Cardiac muscle cell (in vitro differentiated cells and primary cell): ENCODE results near the gene TOPORS. TPM values are rescaled to one million over a fixed set of nuclear protein-coding genes. Genes with fewer than 3 reads are reported as not detected.

Experiments
- DNase-seq, 2 donors: peaks; one replicate each; pipeline versions ENCODE4 v3.0.0 to v3.0.0-alpha.2; 2010 to 2017; ENCODE audit warnings: low read depth in 1 of 2, low spot score in 1 of 2
- H3K27ac ChIP-seq: fragments of 200-600 bp; sonication (generic); 2 replicates; pipeline ENCODE4 v1.5.1; 2016
- H3K27me3 ChIP-seq: fragments of 200-600 bp; sonication (generic); 2 replicates; pipeline ENCODE4 v1.6.0; 2016; ENCODE audit warnings: control low read depth
- H3K36me3 ChIP-seq: fragments of 200-600 bp; sonication (generic); 2 replicates; pipeline ENCODE4 v1.5.1; 2016; ENCODE audit warnings: control low read depth
- H3K4me1 ChIP-seq: fragments of 200-600 bp; sonication (generic); 2 replicates; pipeline ENCODE4 v1.8.1; 2017; ENCODE audit warnings: low read depth, mild to moderate bottlenecking, mixed run types
- H3K4me3 ChIP-seq: fragments of 200-600 bp; sonication (generic); 2 replicates; pipeline ENCODE4 v1.5.1; 2016; ENCODE audit warnings: mild to moderate bottlenecking
- H3K9me3 ChIP-seq: fragments of 200-600 bp; sonication (generic); 2 replicates; pipeline ENCODE4 v1.5.1; 2017; ENCODE audit warnings: low read depth, mild to moderate bottlenecking, control low read depth
- CTCF ChIP-seq: IDR thresholded peaks from 2 replicates; pipeline ENCODE4 v1.5.1; 2012; ENCODE audit warnings: low read depth, mild to moderate bottlenecking, low read length
- polyA plus RNA-seq: library from polyadenylated mRNA; unstranded; fragments of >200 nt; fragmentation: Nextera tagmentation; extraction: Ambion mirVana; gene quantifications from 2 replicates; pipeline ENCODE4 v1.2.1, GENCODE V29; 2016
- total RNA-seq: library from RNA; depleted of rRNA; stranded (reverse); fragments of >200 nt; gene quantifications from 2 replicates; pipeline ENCODE4 v1.2.3, GENCODE V29; 2016

The TOPORS gene
- total and polyA plus RNA-seq, 2 experiments from 2014 or later = 17.1 to 18.6 TPM

- Histone ChIP-seq H3K36me3 (no peaks in the 10 kb centered on the region), H3K4me1 (no peaks in the 10 kb centered on the region), H3K27ac (no peak overlapping the region), H3K9me3 (no peaks in the 10 kb centered on the region), H3K4me3 (no peak overlapping the region), H3K27me3 (no peaks in the 10 kb centered on the region)
- DNase-seq = no peak
- TF ChIP-seq CTCF = no peak
Measured at GRCh38 chr9:32558408-32558934, 6.1 kb upstream of the TOPORS start.

GRCh38 chr9:32554591-32554990, 2.2 kb upstream of the TOPORS start:
- DNase-seq = no peak

GRCh38 chr9:32554107-32554506, 1.7 kb upstream of the TOPORS start:
- H3K4me1 ChIP-seq = peaks cover 7% of the 10 kb centered on the region
- no peak for TF ChIP-seq CTCF
- H3K27me3 ChIP-seq = no peaks in the 10 kb centered on the region
- no peaks in the 10 kb centered on the region for H3K36me3 ChIP-seq
- peak in 1 of 2 donors; percentile 70 for DNase-seq
- H3K27ac ChIP-seq = no peak overlapping the region
- H3K9me3 ChIP-seq = no peaks in the 10 kb centered on the region
- H3K4me3 ChIP-seq = no peak overlapping the region

More at GRCh38 chr9:32554591-32554990, 2.2 kb upstream of the TOPORS start:
- Histone ChIP-seq H3K36me3 (no peaks in the 10 kb centered on the region), H3K4me1 (peaks cover 5% of the 10 kb centered on the region), H3K27ac (no peak overlapping the region), H3K27me3 (no peaks in the 10 kb centered on the region), H3K9me3 (no peaks in the 10 kb centered on the region), H3K4me3 (no peak overlapping the region)
- TF ChIP-seq CTCF = no peak

GRCh38 chr9:32551276-32552051, 922 bp downstream of the TOPORS start:
- H3K4me1 ChIP-seq = peaks cover 7% of the 10 kb centered on the region
- no peaks in the 10 kb centered on the region for H3K27me3 ChIP-seq
- peak; percentile 59 to 61 for DNase-seq
- H3K36me3 ChIP-seq = no peaks in the 10 kb centered on the region
- H3K4me3 ChIP-seq = peak overlapping the region; percentile 82
- peak overlapping the region; percentile 98 for H3K27ac ChIP-seq
- no peaks in the 10 kb centered on the region for H3K9me3 ChIP-seq
- no peak for TF ChIP-seq CTCF

- H3K9me3 ChIP-seq = no peaks in the 10 kb centered on the region
- H3K4me1 ChIP-seq = peaks cover 7% of the 10 kb centered on the region
- TF ChIP-seq CTCF = peak; percentile 17
- H3K27ac ChIP-seq = peak overlapping the region; percentile 98
- no peaks in the 10 kb centered on the region for H3K27me3 ChIP-seq
- H3K36me3 ChIP-seq = no peaks in the 10 kb centered on the region
- peak; percentile 95 to 98 for DNase-seq
- peak overlapping the region; percentile 82 for H3K4me3 ChIP-seq
Measured at GRCh38 chr9:32550562-32551275, 1.7 kb downstream of the TOPORS start.
